GM19455 (cell line): ENCODE measurements around the gene SYTL3.
"Not testable (repeated sequence)": the region's sequence is repeated elsewhere in the genome, so short reads cannot be mapped to it uniquely, and the experiment has no call there.

Experiments used
- ATAC-seq: cut with Tn5 transposase; IDR thresholded peaks from one replicate; pipeline ENCODE4 v1.9.1; 2021; ENCODE audit not compliant: unreplicated experiment

SYTL3 gene

GRCh38 chr6:158661156-158661685, 11.4 kb downstream of the SYTL3 start:
- no peak for ATAC-seq

GRCh38 chr6:158662607-158662953, 12.7 kb downstream of the SYTL3 start:
- no peak for ATAC-seq

- no peak for ATAC-seq
Measured at GRCh38 chr6:158662954-158663624, 13.2 kb downstream of the SYTL3 start.

GRCh38 chr6:158663625-158664165, 13.8 kb downstream of the SYTL3 start:
- ATAC-seq = no peak

- no peak for ATAC-seq
Measured at GRCh38 chr6:158665332-158665731, 15.5 kb downstream of the SYTL3 start.

GRCh38 chr6:158666628-158667359, 16.9 kb downstream of the SYTL3 start:
- no peak for ATAC-seq

GRCh38 chr6:158667360-158667981, 17.6 kb downstream of the SYTL3 start:
- ATAC-seq = no peak

GRCh38 chr6:158668707-158669103, 18.9 kb downstream of the SYTL3 start:
- ATAC-seq = no peak

- ATAC-seq = no peak
Measured at GRCh38 chr6:158669145-158670035, 19.5 kb downstream of the SYTL3 start.

- not testable (repeated sequence) for ATAC-seq
Measured at GRCh38 chr6:158672119-158672518, 22.3 kb downstream of the SYTL3 start.

GRCh38 chr6:158672726-158673125, 22.9 kb downstream of the SYTL3 start:
- ATAC-seq = no peak

- no peak for ATAC-seq
Measured at GRCh38 chr6:158674342-158675131, 24.7 kb downstream of the SYTL3 start.

GRCh38 chr6:158677094-158677493, 27.2 kb downstream of the SYTL3 start:
- not testable (repeated sequence) for ATAC-seq

- no peak for ATAC-seq
Measured at GRCh38 chr6:158677906-158678578, 28.2 kb downstream of the SYTL3 start.

- ATAC-seq = no peak
Measured at GRCh38 chr6:158680015-158680414, 30.2 kb downstream of the SYTL3 start.

GRCh38 chr6:158680481-158680880, 30.6 kb downstream of the SYTL3 start:
- ATAC-seq = no peak

- ATAC-seq = no peak
Measured at GRCh38 chr6:158684311-158684710, 34.5 kb downstream of the SYTL3 start.

GRCh38 chr6:158684745-158685324, 35.0 kb downstream of the SYTL3 start:
- ATAC-seq = no peak

GRCh38 chr6:158686311-158686710, 36.5 kb downstream of the SYTL3 start:
- ATAC-seq = no peak
